Calu3 (cell line): ENCODE results near the gene LHFPL3. TPM values are rescaled to one million over a fixed set of nuclear protein-coding genes. Genes with fewer than 3 reads are reported as not detected.

Experiments
- BruUV-seq: library from RNA; stranded (reverse); fragments of 400-500 nt; replicated peaks from 2 replicates; lab custom pipeline; 2021; lab: Mats Ljungman, UMichigan
- CTCF ChIA-PET: fragments of 300-600 bp; sonication (Branson Sonifier 250); formaldehyde crosslinking; loops from one replicate; lab custom pipeline; 2022; ENCODE audit warnings: antibody characterized with exemption; lab: Charles Lee
- DNase-seq: peaks from one replicate; pipeline ENCODE4 v3.0.0; 2022
- H3K27ac Mint-ChIP-seq: one replicate; pipeline ENCODE4 v1.8.0; 2022; ENCODE audit warnings: mixed read lengths; ENCODE audit not compliant: unreplicated experiment
- H3K27me3 Mint-ChIP-seq: one replicate; pipeline ENCODE4 v1.8.0; 2022; ENCODE audit warnings: mixed read lengths; ENCODE audit not compliant: unreplicated experiment
- H3K36me3 Mint-ChIP-seq: one replicate; pipeline ENCODE4 v1.8.0; 2022; ENCODE audit warnings: mild to moderate bottlenecking, moderate library complexity, mixed read lengths; ENCODE audit not compliant: insufficient read depth, unreplicated experiment
- H3K4me1 Mint-ChIP-seq: one replicate; pipeline ENCODE4 v1.8.0; 2022; ENCODE audit warnings: mild to moderate bottlenecking, low read depth, mixed read lengths; ENCODE audit not compliant: unreplicated experiment
- H3K4me3 Mint-ChIP-seq: one replicate; pipeline ENCODE4 v1.8.0; 2022; ENCODE audit warnings: mild to moderate bottlenecking, low read depth, moderate library complexity, mixed read lengths; ENCODE audit not compliant: unreplicated experiment
- H3K9me3 Mint-ChIP-seq: one replicate; pipeline ENCODE4 v1.8.0; 2022; ENCODE audit warnings: low read depth, mixed read lengths; ENCODE audit not compliant: unreplicated experiment
- CTCF ChIP-seq: fragments of 200-600 bp; IDR thresholded peaks from one replicate; pipeline ENCODE4 v1.8.0; 2022; ENCODE audit warnings: antibody characterized with exemption; ENCODE audit not compliant: unreplicated experiment
- intact Hi-C: fragments of 100-400 bp; cut with micrococcal nuclease; formaldehyde crosslinking; loops from one replicate; pipeline ENCODE4 v1.10.0; 2022; ENCODE audit not compliant: unreplicated experiment
- total RNA-seq: library from RNA; stranded (reverse); gene quantifications from 2 replicates; pipeline ENCODE4 v1.2.3, GENCODE V29; 2022

The LHFPL3 gene
- total RNA-seq, 1 experiment from 2014 or later: not detected

GRCh38 chr7:104655592-104655991 lies 327.2 kb downstream of the LHFPL3 start:
- no peak for DNase-seq
- CTCF ChIA-PET: no interaction called here
- BruUV-seq: no TSS peak
- no peaks in the 10 kb centered on the region for H3K9me3 Mint-ChIP-seq
- no peak overlapping the region for H3K27ac Mint-ChIP-seq
- no peak for TF ChIP-seq CTCF
- no peaks in the 10 kb centered on the region for H3K4me1 Mint-ChIP-seq
- no peaks in the 10 kb centered on the region for H3K36me3 Mint-ChIP-seq
- peaks cover 62% of the 10 kb centered on the region for H3K27me3 Mint-ChIP-seq
- H3K4me3 Mint-ChIP-seq: no peak overlapping the region
- intact Hi-C loops: loop anchor here (10.0 kb wide), 1 partner anchor 259 kb away; no protein-coding TSS in a partner anchor

GRCh38 chr7:104656467-104656866 lies 328.1 kb downstream of the LHFPL3 start:
- CTCF ChIA-PET: no interaction called here
- intact Hi-C loops: loop anchor here (10.0 kb wide), 1 partner anchor 258 kb away; no protein-coding TSS in a partner anchor
- no peak for TF ChIP-seq CTCF
- no peaks in the 10 kb centered on the region for H3K4me1 Mint-ChIP-seq
- BruUV-seq: no TSS peak
- no peaks in the 10 kb centered on the region for H3K36me3 Mint-ChIP-seq
- H3K4me3 Mint-ChIP-seq: no peak overlapping the region
- peaks cover 53% of the 10 kb centered on the region for H3K27me3 Mint-ChIP-seq
- no peak for DNase-seq
- no peak overlapping the region for H3K27ac Mint-ChIP-seq
- H3K9me3 Mint-ChIP-seq: no peaks in the 10 kb centered on the region

GRCh38 chr7:104657134-104657533 lies 328.7 kb downstream of the LHFPL3 start:
- H3K9me3 Mint-ChIP-seq: no peaks in the 10 kb centered on the region
- no peak overlapping the region for H3K27ac Mint-ChIP-seq
- DNase-seq: no peak
- peaks cover 46% of the 10 kb centered on the region for H3K27me3 Mint-ChIP-seq
- BruUV-seq: no TSS peak
- no peak overlapping the region for H3K4me3 Mint-ChIP-seq
- TF ChIP-seq CTCF: no peak
- CTCF ChIA-PET: no interaction called here
- no peaks in the 10 kb centered on the region for H3K4me1 Mint-ChIP-seq
- H3K36me3 Mint-ChIP-seq: no peaks in the 10 kb centered on the region
- intact Hi-C loops: loop anchor here (10.0 kb wide), 1 partner anchor 258 kb away; no protein-coding TSS in a partner anchor

GRCh38 chr7:104661575-104661974 lies 333.2 kb downstream of the LHFPL3 start:
- H3K36me3 Mint-ChIP-seq: no peaks in the 10 kb centered on the region
- intact Hi-C loops: no loop called here
- H3K4me3 Mint-ChIP-seq: no peak overlapping the region
- CTCF ChIA-PET: no interaction called here
- no peak for DNase-seq
- no peaks in the 10 kb centered on the region for H3K9me3 Mint-ChIP-seq
- H3K27ac Mint-ChIP-seq: no peak overlapping the region
- TF ChIP-seq CTCF: no peak
- H3K4me1 Mint-ChIP-seq: no peaks in the 10 kb centered on the region
- BruUV-seq: no TSS peak
- H3K27me3 Mint-ChIP-seq: peaks cover 19% of the 10 kb centered on the region
